IMR-90 (cell line): ENCODE measurements around the gene IGF2R.
A peak's percentile ranks its signal among the peaks of the same experiment; 100 is the strongest.

Source experiments
- BHLHE40 ChIP-seq: fragments of 150-350 bp; IDR thresholded peaks from 2 replicates; pipeline ENCODE4 v1.6.1; 2016; ENCODE audit warnings: mild to moderate bottlenecking, low read depth, low read length
- CEBPB ChIP-seq: IDR thresholded peaks from 2 replicates; pipeline ENCODE4 v1.6.1; 2012; ENCODE audit warnings: low read depth, low read length, improper control_type of control experiment
- CHD1 ChIP-seq: IDR thresholded peaks from 2 replicates; pipeline ENCODE4 v1.6.1; 2012; ENCODE audit warnings: low read depth, low read length, improper control_type of control experiment
- CTCF ChIP-seq: conservative IDR thresholded peaks from 2 replicates; pipeline ENCODE4 v1.5.1; 2012; ENCODE audit warnings: mild to moderate bottlenecking, low read depth, low read length, improper control_type of control experiment
- ELK1 ChIP-seq: fragments of 150-350 bp; IDR thresholded peaks from 2 replicates; pipeline ENCODE4 v1.6.1; 2016; ENCODE audit warnings: low read depth, mild to moderate bottlenecking, low read length, moderate library complexity, borderline replicate concordance
- FOS ChIP-seq: fragments of 150-350 bp; IDR thresholded peaks from 2 replicates; pipeline ENCODE4 v1.6.1; 2016; ENCODE audit warnings: low read depth, low read length
- MAZ ChIP-seq: IDR thresholded peaks from 2 replicates; pipeline ENCODE4 v1.6.1; 2012; ENCODE audit warnings: low read depth, mild to moderate bottlenecking, low read length, improper control_type of control experiment, moderate library complexity, borderline replicate concordance
- MXI1 ChIP-seq: IDR thresholded peaks from 2 replicates; pipeline ENCODE4 v1.6.1; 2012; ENCODE audit warnings: low read depth, mild to moderate bottlenecking, low read length, moderate library complexity, borderline replicate concordance
- NFE2L2 ChIP-seq: fragments of 150-350 bp; IDR thresholded peaks from 2 replicates; pipeline ENCODE4 v1.6.1; 2016; ENCODE audit warnings: low read depth, mild to moderate bottlenecking, low read length
- POLR2A ChIP-seq: IDR thresholded peaks from 2 replicates; pipeline ENCODE4 v1.6.1; 2012; ENCODE audit warnings: mild to moderate bottlenecking, low read depth, low read length
- RAD21 ChIP-seq: IDR thresholded peaks from 2 replicates; pipeline ENCODE4 v1.6.1; 2012; ENCODE audit warnings: low read length, improper control_type of control experiment
- RCOR1 ChIP-seq: IDR thresholded peaks from 2 replicates; pipeline ENCODE4 v1.6.1; 2012; ENCODE audit warnings: mild to moderate bottlenecking, low read length, improper control_type of control experiment; ENCODE audit not compliant: insufficient replicate concordance
- RFX5 ChIP-seq: IDR thresholded peaks from 2 replicates; pipeline ENCODE4 v1.8.0; 2012; ENCODE audit warnings: low read depth, mild to moderate bottlenecking, low read length, moderate library complexity
- USF2 ChIP-seq: fragments of 150-350 bp; IDR thresholded peaks from 2 replicates; pipeline ENCODE4 v1.6.1; 2017; ENCODE audit warnings: mild to moderate bottlenecking, antibody characterized with exemption, low read length, low read depth

- no peak for TF ChIP-seq CTCF
- TF ChIP-seq POLR2A: no peak
- peak; percentile 50; the same call in 1 of the 2 replicates for TF ChIP-seq CEBPB
- peak; percentile 67 for TF ChIP-seq FOS
- TF ChIP-seq BHLHE40: peak; percentile 71
- TF ChIP-seq MAZ: no peak
- TF ChIP-seq NFE2L2: no peak
- TF ChIP-seq CHD1: no peak
- no peak for TF ChIP-seq RFX5
- peak; percentile 27; the same call in 1 of the 2 replicates for TF ChIP-seq USF2
- no peak for TF ChIP-seq ELK1
- no peak for TF ChIP-seq RAD21
- no peak for TF ChIP-seq MXI1
- TF ChIP-seq RCOR1: no peak
Observed at GRCh38 chr6:159984268-159984786, 15.4 kb downstream of the IGF2R start.
